Measurements from ENCODE around the gene TMEM109.

The TMEM109 gene

GRCh38 chr11:60869451-60869825 lies 44.5 kb upstream of the TMEM109 start:
- TF ChIP-seq CTCF (conservative IDR thresholded peaks at IDR 0.05; ENCODE audit: low read depth) = no peak
- H3K27ac ChIP-seq = no peak overlapping the region
- ChIA-PET CTCF (interaction anchor here (0.6 to 0.8 kb wide), 2 partner anchors 9 to 274 kb away, joined by 3 read pairs; no protein-coding TSS in a partner anchor), POLR2A (ENCODE audit: low non-redundant PET) (no interaction called here)
- DNase-seq (ENCODE audit: low spot score) = no peak

GRCh38 chr11:60870276-60870675 lies 43.7 kb upstream of the TMEM109 start:
- DNase-seq (ENCODE audit: low spot score) = no peak
- ChIA-PET POLR2A (ENCODE audit: low non-redundant PET) (no interaction called here), CTCF (interaction anchor here (1.0 to 1.2 kb wide), 2 partner anchors 29 to 39 kb away, joined by 3 read pairs; no protein-coding TSS in a partner anchor)
- H3K27ac ChIP-seq = no peak overlapping the region
- TF ChIP-seq CTCF (conservative IDR thresholded peaks at IDR 0.05; ENCODE audit: low read depth) = no peak

- ChIA-PET CTCF (interaction anchor here (0.6 to 1.4 kb wide), 5 partner anchors 28 to 111 kb away, joined by 3 to 5 read pairs (median 3); no protein-coding TSS in a partner anchor), POLR2A (ENCODE audit: low non-redundant PET) (no interaction called here)
- H3K27ac ChIP-seq = no peak overlapping the region
Observed at GRCh38 chr11:60870733-60871377, 43.1 kb upstream of the TMEM109 start.

GRCh38 chr11:60871378-60872061 lies 42.4 kb upstream of the TMEM109 start:
- H3K27ac ChIP-seq = no peak overlapping the region
- ChIA-PET POLR2A (ENCODE audit: low non-redundant PET) (no interaction called here), CTCF (interaction anchor here (0.6 to 1.4 kb wide), 5 partner anchors 28 to 111 kb away, joined by 3 to 5 read pairs (median 3); no protein-coding TSS in a partner anchor)
- no peak for TF ChIP-seq CTCF (conservative IDR thresholded peaks at IDR 0.05; ENCODE audit: low read depth)
- DNase-seq (ENCODE audit: low spot score) = no peak

More at GRCh38 chr11:60870733-60871377, 43.1 kb upstream of the TMEM109 start:
- no peak for TF ChIP-seq CTCF (conservative IDR thresholded peaks at IDR 0.05; ENCODE audit: low read depth)
- DNase-seq (ENCODE audit: low spot score) = no peak

GRCh38 chr11:60872124-60872960 lies 41.6 kb upstream of the TMEM109 start:
- CTCF ChIA-PET = interaction anchor here (1.0 to 1.4 kb wide), 2 partner anchors 27 to 32 kb away, joined by 3 to 5 read pairs; no protein-coding TSS in a partner anchor
- no peak for TF ChIP-seq CTCF (conservative IDR thresholded peaks at IDR 0.05; ENCODE audit: low read depth)
- DNase-seq (ENCODE audit: low spot score) = no peak
- POLR2A ChIA-PET (ENCODE audit: low non-redundant PET) = no interaction called here
- H3K27ac ChIP-seq = no peak overlapping the region

- ChIA-PET CTCF (interaction anchor here (1.0 kb wide), 1 partner anchor 31 kb away, joined by 3 read pairs; no protein-coding TSS in a partner anchor), POLR2A (ENCODE audit: low non-redundant PET) (no interaction called here)
- DNase-seq (ENCODE audit: low spot score) = no peak
- H3K27ac ChIP-seq = no peak overlapping the region
- no peak for TF ChIP-seq CTCF (conservative IDR thresholded peaks at IDR 0.05; ENCODE audit: low read depth)
Observed at GRCh38 chr11:60872961-60873524, 40.9 kb upstream of the TMEM109 start.

Data from RWPE1 (cell line).